A549 (cell line): ENCODE measurements around the gene CMTM1.

Experiments used
- BHLHE40 ChIP-seq: IDR thresholded peaks from 2 replicates; pipeline ENCODE4 v1.6.1; 2012; ENCODE audit warnings: low read depth, low read length, inconsistent platforms
- CHD2 ChIP-seq: fragments of 150-350 bp; IDR thresholded peaks from 2 replicates; pipeline ENCODE4 v1.6.1; 2014; ENCODE audit warnings: low read length; ENCODE audit not compliant: partially characterized antibody
- CTCF ChIP-seq: fragments of >200 bp; sonication (Bioruptor Twin); formaldehyde crosslinking; IDR thresholded peaks from 3 replicates; pipeline ENCODE4 v1.5.1; 2016
- EHMT2 ChIP-seq: fragments of 200-600 bp; sonication (generic); IDR thresholded peaks from 2 replicates; pipeline ENCODE4 v1.6.1; 2016; ENCODE audit warnings: antibody characterized with exemption, low read depth, mild to moderate bottlenecking, moderate library complexity
- ELK1 ChIP-seq: fragments of 150-350 bp; IDR thresholded peaks from 2 replicates; pipeline ENCODE4 v1.6.1; 2014; ENCODE audit warnings: low read depth, mild to moderate bottlenecking, low read length
- FOSL2 ChIP-seq, 2 experiments: fragments of 450-650 bp in 1 of 2; fragments of >200 bp in 1 of 2; sonication (Bioruptor Twin) in 1 of 2; formaldehyde crosslinking; IDR thresholded peaks; 2 replicates each; pipeline versions ENCODE4 v1.5.0 to v1.6.1; 2016 to 2020; ENCODE audit warnings: mild to moderate bottlenecking in 1 of 2, moderate library complexity in 1 of 2
- JUN ChIP-seq, 2 experiments: fragments of >200 bp; sonication (Bioruptor Twin); formaldehyde crosslinking; IDR thresholded peaks; 2 replicates in 1 of 2; 3 replicates in 1 of 2; pipeline ENCODE4 v1.6.1; 2016 to 2017
- MAZ ChIP-seq: fragments of 150-350 bp; IDR thresholded peaks from 2 replicates; pipeline ENCODE4 v1.6.1; 2014; ENCODE audit warnings: antibody characterized with exemption, low read depth, low read length, borderline replicate concordance
- RCOR1 ChIP-seq: fragments of 150-350 bp; IDR thresholded peaks from 2 replicates; pipeline ENCODE4 v1.6.1; 2014; ENCODE audit warnings: antibody characterized with exemption, low read length, low read depth
- REST ChIP-seq: fragments of 200-600 bp; sonication (generic); IDR thresholded peaks from 2 replicates; pipeline ENCODE4 v1.6.1; 2016; ENCODE audit warnings: antibody characterized with exemption, mild to moderate bottlenecking, moderate library complexity

- no peak for TF ChIP-seq CTCF
- no peak for TF ChIP-seq JUN (IDR thresholded peaks at IDR 0.05)
- TF ChIP-seq EHMT2 = no peak
- TF ChIP-seq FOSL2 (IDR thresholded peaks at IDR 0.05) = no peak
- no peak for TF ChIP-seq FOSL2 (CRISPR knock-in tag; IDR thresholded peaks at IDR 0.05)
- TF ChIP-seq MAZ = no peak
- no peak for TF ChIP-seq RCOR1
- no peak for TF ChIP-seq ELK1
- TF ChIP-seq BHLHE40 = no peak
- no peak for TF ChIP-seq CHD2
- TF ChIP-seq REST = no peak
Observed at GRCh38 chr16:66551788-66552285, 14.4 kb upstream of the CMTM1 start.
